H1 (cell line): ENCODE results near the gene ZMIZ1. TPM values are rescaled to one million over a fixed set of nuclear protein-coding genes. Genes with fewer than 3 reads are reported as not detected.
A peak's percentile ranks its signal among the peaks of the same experiment; 100 is the strongest.

ENCODE experiments used
- CTCF ChIA-PET: fragments of 300-600 bp; sonication (Branson Sonifier 250); formaldehyde crosslinking; loops from one replicate; lab custom pipeline; 2021; ENCODE audit not compliant: partially characterized antibody; lab: Charles Lee
- POLR2A ChIA-PET: fragments of 300-600 bp; sonication (Branson Sonifier 250); formaldehyde crosslinking; loops from one replicate; lab custom pipeline; 2021; ENCODE audit warnings: inconsistent platforms; ENCODE audit not compliant: partially characterized antibody; lab: Charles Lee
- DNase-seq, 2 experiments: peaks; one replicate each; pipeline versions ENCODE4 v3.0.0 to v3.0.0-alpha.2; 2010 to 2022; ENCODE audit warnings: low spot score in 2 of 2, low read depth in 1 of 2, mixed read lengths in 1 of 2
- FAIRE-seq: peaks from 2 replicates; lab custom pipeline; 2011; peaks lifted over from hg19 to GRCh38; lab: Jason Lieb, UNC
- H2AFZ ChIP-seq: 2 replicates; pipeline ENCODE4 v1.8.1; 2012; ENCODE audit warnings: low read length, inconsistent platforms
- H2AK5ac ChIP-seq: 2 replicates; pipeline ENCODE4 v1.6.1; 2013; ENCODE audit warnings: low read depth, low read length
- H2BK120ac ChIP-seq: replicated peaks from 2 replicates; pipeline ENCODE3; 2013; ENCODE audit warnings: low read depth, low read length, inconsistent platforms
- H2BK12ac ChIP-seq: 2 replicates; pipeline ENCODE4 v1.6.1; 2013; ENCODE audit warnings: low read depth, low read length
- H2BK15ac ChIP-seq: 2 replicates; pipeline ENCODE4 v1.6.1; 2013; ENCODE audit warnings: low read length
- H2BK20ac ChIP-seq: 2 replicates; pipeline ENCODE4 v1.6.1; 2013; ENCODE audit warnings: low read length
- H2BK5ac ChIP-seq: 2 replicates; pipeline ENCODE4 v1.6.1; 2013; ENCODE audit warnings: low read depth, low read length
- H3K14ac ChIP-seq: 2 replicates; pipeline ENCODE4 v1.6.1; 2013; ENCODE audit warnings: inconsistent platforms; ENCODE audit not compliant: insufficient read length
- H3K18ac ChIP-seq: 2 replicates; pipeline ENCODE4 v1.6.1; 2013; ENCODE audit warnings: low read length; ENCODE audit errors: extremely low read depth
- H3K23ac ChIP-seq: 2 replicates; pipeline ENCODE4 v1.6.1; 2013; ENCODE audit warnings: inconsistent platforms; ENCODE audit not compliant: insufficient read length
- H3K23me2 ChIP-seq: 2 replicates; pipeline ENCODE4 v1.6.1; 2013; ENCODE audit warnings: low read depth, low read length
- H3K27ac ChIP-seq: 2 replicates; pipeline ENCODE4 v1.6.1; 2011; ENCODE audit warnings: low read depth, low read length, inconsistent platforms
- H3K27me3 ChIP-seq, 4 experiments: replicated peaks in 1 of 4; 1 replicate in 1 of 4; 2 replicates in 3 of 4; pipeline versions ENCODE4 v1.6.1 to v1.8.1; 2011 to 2013; ENCODE audit warnings: low read length in 3 of 4, mild to moderate bottlenecking in 3 of 4, inconsistent platforms in 2 of 4, mixed read lengths in 2 of 4, moderate library complexity in 1 of 4; ENCODE audit not compliant: control insufficient read depth in 3 of 4, insufficient read depth in 3 of 4; ENCODE audit errors: extremely low read depth in 1 of 4
- H3K36me3 ChIP-seq, 4 experiments: 2 replicates each; pipeline versions ENCODE4 v1.6.1 to v1.8.1; 2011 to 2013; ENCODE audit warnings: mild to moderate bottlenecking in 4 of 4, low read length in 3 of 4, moderate library complexity in 2 of 4, control low read depth in 1 of 4, inconsistent platforms in 1 of 4; ENCODE audit not compliant: insufficient read depth in 4 of 4, control insufficient read depth in 2 of 4
- H3K4ac ChIP-seq: replicated peaks from 2 replicates; pipeline ENCODE3; 2013; ENCODE audit warnings: low read length, low read depth, mixed read lengths, inconsistent platforms; ENCODE audit not compliant: insufficient read length
- H3K4me1 ChIP-seq, 4 experiments: replicated peaks in 1 of 4; 1 replicate in 1 of 4; 2 replicates in 3 of 4; pipeline versions ENCODE4 v1.6.1 to v1.8.1; 2011 to 2013; ENCODE audit warnings: low read length in 3 of 4, inconsistent platforms in 2 of 4, mixed read lengths in 1 of 4; ENCODE audit not compliant: insufficient read depth in 4 of 4, control insufficient read depth in 3 of 4
- H3K4me2 ChIP-seq, 2 experiments: 2 replicates each; pipeline versions ENCODE4 v1.6.1 to v1.8.1; 2011 to 2013; ENCODE audit warnings: low read depth in 2 of 2, low read length in 2 of 2, control low read depth in 1 of 2, inconsistent platforms in 1 of 2, mild to moderate bottlenecking in 1 of 2; ENCODE audit not compliant: insufficient read depth in 1 of 2
- H3K4me3 ChIP-seq, 4 experiments: fragments of 200-600, 300-600 bp in 1 of 4; sonication (generic), shearing (Covaris generic), sonication (Bioruptor Twin) in 1 of 4; 2 replicates each; pipeline versions ENCODE4 v1.5.1 to v1.8.1; 2011 to 2016; ENCODE audit warnings: low read length in 4 of 4, low read depth in 3 of 4, control low read depth in 2 of 4, inconsistent platforms in 2 of 4, mild to moderate bottlenecking in 2 of 4, mixed read lengths in 1 of 4, moderate library complexity in 1 of 4; ENCODE audit not compliant: insufficient read depth in 2 of 4; ENCODE audit errors: extremely low read depth in 1 of 4
- H3K56ac ChIP-seq: replicated peaks from 2 replicates; pipeline ENCODE3; 2013; ENCODE audit warnings: low read depth, mild to moderate bottlenecking, mixed read lengths, low read length, inconsistent platforms; ENCODE audit not compliant: insufficient read length
- H3K79me1 ChIP-seq: 2 replicates; pipeline ENCODE4 v1.6.1; 2013; ENCODE audit warnings: low read depth, low read length, control low read depth
- H3K79me2 ChIP-seq, 2 experiments: 2 replicates each; pipeline versions ENCODE4 v1.6.1 to v1.8.1; 2012 to 2013; ENCODE audit warnings: low read length in 2 of 2, mild to moderate bottlenecking in 2 of 2, inconsistent platforms in 1 of 2; ENCODE audit not compliant: insufficient read depth in 2 of 2, control insufficient read depth in 1 of 2
- H3K9ac ChIP-seq, 4 experiments: replicated peaks in 1 of 4; 1 replicate in 1 of 4; 2 replicates in 3 of 4; pipeline versions ENCODE4 v1.6.1 to v1.8.1; 2011 to 2013; ENCODE audit warnings: low read depth in 3 of 4, low read length in 3 of 4, control low read depth in 2 of 4, mild to moderate bottlenecking in 2 of 4, moderate library complexity in 2 of 4, inconsistent platforms in 1 of 4; ENCODE audit errors: extremely low read depth in 1 of 4
- H3K9me3 ChIP-seq, 2 experiments: 2 replicates each; pipeline versions ENCODE4 v1.6.1 to v1.8.1; 2012 to 2013; ENCODE audit warnings: mild to moderate bottlenecking in 2 of 2, moderate library complexity in 2 of 2, control low read depth in 1 of 2, inconsistent platforms in 1 of 2, low read depth in 1 of 2, low read length in 1 of 2, mixed read lengths in 1 of 2; ENCODE audit not compliant: insufficient read depth in 2 of 2
- H4K20me1 ChIP-seq, 2 experiments: replicated peaks in 1 of 2; 2 replicates each; pipeline versions ENCODE3 to v1.8.1; 2011 to 2013; ENCODE audit warnings: inconsistent platforms in 2 of 2, low read length in 2 of 2, mild to moderate bottlenecking in 1 of 2; ENCODE audit not compliant: insufficient read depth in 2 of 2, control insufficient read depth in 1 of 2
- H4K5ac ChIP-seq: 2 replicates; pipeline ENCODE4 v1.6.1; 2013; ENCODE audit warnings: low read length, low read depth, mixed read lengths, inconsistent platforms; ENCODE audit not compliant: insufficient read length
- H4K8ac ChIP-seq: 2 replicates; pipeline ENCODE4 v1.8.0; 2013; ENCODE audit warnings: mild to moderate bottlenecking, moderate library complexity, low read length, inconsistent platforms; ENCODE audit not compliant: insufficient read depth; ENCODE audit errors: extremely low read depth
- H4K91ac ChIP-seq: replicated peaks from 2 replicates; pipeline ENCODE3; 2013; ENCODE audit warnings: low read length, mixed read lengths, inconsistent platforms; ENCODE audit not compliant: insufficient read length
- GABPA ChIP-seq: IDR thresholded peaks from 2 replicates; pipeline ENCODE4 v1.6.1; 2011; ENCODE audit warnings: mild to moderate bottlenecking, low read length, moderate library complexity, borderline replicate concordance; ENCODE audit not compliant: insufficient read depth
- POU5F1 ChIP-seq: IDR thresholded peaks from 2 replicates; pipeline ENCODE4 v1.6.1; 2011; ENCODE audit warnings: low read depth, mild to moderate bottlenecking, low read length, moderate library complexity
- SIRT6 ChIP-seq: IDR thresholded peaks from one replicate; pipeline ENCODE4 v1.7.1; 2012; ENCODE audit warnings: low read length, inconsistent platforms
- WGBS, 2 experiments: shearing (Covaris generic) in 1 of 2; methylation state at CpG; one replicate each; pipeline versions ENCODE4 v1.1.6 to v1.1.7; 2013 to 2015; ENCODE audit warnings: low lambda C conversion rate in 2 of 2, mixed read lengths in 2 of 2, inconsistent platforms in 1 of 2, low coverage in 1 of 2, missing lambda C conversion rate in 1 of 2; ENCODE audit not compliant: insufficient replicate concordance in 2 of 2, insufficient coverage in 1 of 2, insufficient read length in 1 of 2; ENCODE audit errors: extremely low coverage in 1 of 2, missing lambda C conversion rate in 1 of 2; 5-methylcytosine and 5-hydroxymethylcytosine counted together
- polyA plus RNA-seq, 7 experiments: library from polyadenylated mRNA; depleted of rRNA in 3 of 7; stranded (reverse) in 5 of 7; unstranded in 2 of 7; fragments of >200 nt in 5 of 7; fragments of 200-250 nt in 2 of 7; gene quantifications; 1 replicate in 5 of 7; 2 replicates in 1 of 7; 4 replicates in 1 of 7; pipeline versions ENCODE4 v1.2.1 to v1.2.3, GENCODE V29; 2011 to 2013; ENCODE audit warnings: missing spikeins in 2 of 7, mixed read lengths in 2 of 7
- total RNA-seq: library from RNA; stranded (reverse); fragmentation: NEBNext Ultra II Directional; extraction: Animal tissue kit (Norgen Biotek cat#: 25700); gene quantifications from 2 replicates; pipeline ENCODE4 v1.2.1, GENCODE V29; 2021

ZMIZ1 gene
- total and polyA plus RNA-seq, 2 of the 8 experiments (the other 6 are each of a cell fraction or from before 2014, with no cell fraction given): 8.1 to 28.0 TPM

GRCh38 chr10:79179957-79180309 lies 111.2 kb downstream of the ZMIZ1 start:
- no peak for FAIRE-seq
- no peak overlapping the region for H3K23ac ChIP-seq
- no peak overlapping the region for H2AFZ ChIP-seq
- no peak overlapping the region for H3K27ac ChIP-seq
- WGBS, 2 experiments: 84% methylated on average over 6 of the region's 7 CpGs; no CpG with 5 or more reads in 1 of the 2 experiments
- ChIA-PET POLR2A (interaction anchor here (1.3 kb wide), 1 partner anchor 10 kb away, joined by 4 read pairs; no protein-coding TSS in a partner anchor), CTCF (interaction anchor here (0.8 to 32.0 kb wide), 5 partner anchors 12 to 92 kb away, joined by 3 to 396 read pairs (median 6); no protein-coding TSS in a partner anchor)
- no peak overlapping the region for H2BK120ac ChIP-seq
- H2AK5ac ChIP-seq: no peak overlapping the region
- no peak overlapping the region for H3K4me3 ChIP-seq
- no peak overlapping the region for H3K4ac ChIP-seq
- H3K23me2 ChIP-seq: no peaks in the 10 kb centered on the region; the same call in 1 of the 2 replicates
- H3K79me2 ChIP-seq: no peaks in the 10 kb centered on the region; a peak in 1 of 4 replicates
- no peak overlapping the region for H3K56ac ChIP-seq
- TF ChIP-seq SIRT6 (no peak), POU5F1 (no peak), GABPA (no peak)
- H3K9ac ChIP-seq: no peak overlapping the region
- H3K79me1 ChIP-seq: peaks cover 2% of the 10 kb centered on the region
- no peak overlapping the region for H2BK12ac ChIP-seq
- no peak overlapping the region for H2BK20ac ChIP-seq
- H3K18ac ChIP-seq: no peak overlapping the region
- peaks cover 12 to 16% of the 10 kb centered on the region in 2 experiments for H4K20me1 ChIP-seq
- DNase-seq: no peak
- peaks cover 14 to 30% (median 25%) of the 10 kb centered on the region in 4 experiments for H3K4me1 ChIP-seq
- no peak overlapping the region for H4K8ac ChIP-seq
- H3K27me3 ChIP-seq: no peaks in the 10 kb centered on the region; a peak in 1 of 7 replicates
- 0 out of 2 replicates have a peak overlapping the region, but pooled peaks have one; percentile 68 for H2BK5ac ChIP-seq
- H2BK15ac ChIP-seq: no peak overlapping the region
- 0 out of 4 replicates have a peak overlapping the region, but pooled peaks of 1 of the 2 experiments have one; percentile 0 for H3K4me2 ChIP-seq
- peaks cover 0 to 2% (median 0%) of the 10 kb centered on the region in 4 experiments; a peak in 3 of 8 replicates for H3K36me3 ChIP-seq
- no peaks in the 10 kb centered on the region for H3K9me3 ChIP-seq
- no peak overlapping the region for H4K5ac ChIP-seq
- no peak overlapping the region for H3K14ac ChIP-seq
- H4K91ac ChIP-seq: no peak overlapping the region
